ENCODE results near the gene GLRA1.

DNA sequence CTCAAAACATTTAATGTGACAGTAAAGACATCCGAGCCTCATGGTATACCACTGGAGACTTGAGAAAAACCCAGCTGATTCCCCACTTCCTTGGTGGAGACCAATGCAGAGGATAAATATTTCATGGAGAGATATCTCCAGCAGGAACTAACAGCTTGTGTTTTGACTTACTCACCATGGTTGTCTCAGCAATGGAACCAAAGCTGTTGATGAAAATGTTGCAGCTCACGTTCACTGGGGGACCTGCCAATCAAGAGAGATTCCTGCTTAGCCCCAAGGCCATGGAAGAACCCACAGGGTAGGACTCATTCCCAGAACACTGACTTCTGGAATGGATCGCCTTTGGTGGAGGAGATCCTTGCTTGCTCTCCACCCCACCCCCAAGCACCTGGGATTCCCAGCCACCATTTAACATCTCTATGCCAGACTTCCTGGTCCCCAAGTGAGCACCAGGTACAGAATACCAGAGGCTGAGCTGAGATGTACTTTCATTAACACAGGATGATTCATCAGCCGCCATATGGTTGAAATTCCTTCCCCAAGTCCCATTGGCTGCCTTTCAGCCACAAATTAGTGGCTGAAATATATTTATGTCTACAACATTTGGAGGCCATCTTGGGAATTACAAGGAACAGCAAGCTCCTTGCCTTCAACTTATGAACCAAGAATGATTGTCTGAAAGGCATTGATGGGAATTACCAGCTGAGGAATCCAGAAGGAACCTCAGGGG, 37.9 kb downstream of the GLRA1 start:
- TF ChIP-seq NFE2L2 (IDR thresholded peaks at IDR 0.05; ENCODE audit: low read depth, low read length) (no peak), POLR2A (IDR thresholded peaks at IDR 0.05; ENCODE audit: low read depth, low read length) (no peak)
- TF ChIP-seq, protein P1, sequence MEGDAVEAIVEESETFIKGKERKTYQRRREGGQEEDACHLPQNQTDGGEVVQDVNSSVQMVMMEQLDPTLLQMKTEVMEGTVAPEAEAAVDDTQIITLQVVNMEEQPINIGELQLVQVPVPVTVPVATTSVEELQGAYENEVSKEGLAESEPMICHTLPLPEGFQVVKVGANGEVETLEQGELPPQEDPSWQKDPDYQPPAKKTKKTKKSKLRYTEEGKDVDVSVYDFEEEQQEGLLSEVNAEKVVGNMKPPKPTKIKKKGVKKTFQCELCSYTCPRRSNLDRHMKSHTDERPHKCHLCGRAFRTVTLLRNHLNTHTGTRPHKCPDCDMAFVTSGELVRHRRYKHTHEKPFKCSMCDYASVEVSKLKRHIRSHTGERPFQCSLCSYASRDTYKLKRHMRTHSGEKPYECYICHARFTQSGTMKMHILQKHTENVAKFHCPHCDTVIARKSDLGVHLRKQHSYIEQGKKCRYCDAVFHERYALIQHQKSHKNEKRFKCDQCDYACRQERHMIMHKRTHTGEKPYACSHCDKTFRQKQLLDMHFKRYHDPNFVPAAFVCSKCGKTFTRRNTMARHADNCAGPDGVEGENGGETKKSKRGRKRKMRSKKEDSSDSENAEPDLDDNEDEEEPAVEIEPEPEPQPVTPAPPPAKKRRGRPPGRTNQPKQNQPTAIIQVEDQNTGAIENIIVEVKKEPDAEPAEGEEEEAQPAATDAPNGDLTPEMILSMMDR (conservative IDR thresholded peaks at IDR 0.05; ENCODE audit: low read depth, low read length), result no peak
